SK-N-SH (cell line): Measurements from ENCODE around the gene TPCN2. TPM values are rescaled to one million over a fixed set of nuclear protein-coding genes. Genes with fewer than 3 reads are reported as not detected.

Source experiments
- CTCF ChIA-PET: fragments of 300-600, 350-600 bp; formaldehyde crosslinking; extraction: SDS; loops from one replicate; lab custom pipeline; 2021; lab: Yijun Ruan, JAX
- POLR2A ChIA-PET: fragments of 350-600 bp; sonication (Branson Sonifier 250); formaldehyde crosslinking; extraction: SDS; loops from one replicate; lab custom pipeline; 2020; ENCODE audit warnings: antibody characterized with exemption, inconsistent platforms; lab: Yijun Ruan, JAX
- DNase-seq: peaks from one replicate; pipeline ENCODE4 v3.0.0; 2012
- H2AFZ ChIP-seq: fragments of 200-600 bp; sonication (generic); 2 replicates; pipeline ENCODE4 v1.8.1; 2016; ENCODE audit warnings: antibody characterized with exemption, mild to moderate bottlenecking, low read depth
- H3F3A ChIP-seq: fragments of 200-600 bp; sonication (generic); replicated peaks from 2 replicates; pipeline ENCODE3; 2016; ENCODE audit warnings: antibody characterized with exemption, mild to moderate bottlenecking; ENCODE audit not compliant: insufficient read depth
- H3K27ac ChIP-seq, 2 experiments: fragments of 200-500 bp in 1 of 2; fragments of 200-600 bp in 1 of 2; sonication (Bioruptor generic) in 1 of 2; sonication (generic), shearing (Covaris generic) in 1 of 2; 2 replicates each; pipeline versions ENCODE4 v1.5.1 to v1.6.1; 2014 to 2016; ENCODE audit warnings: low read depth in 2 of 2, inconsistent platforms in 1 of 2, low read length in 1 of 2, mild to moderate bottlenecking in 1 of 2, mixed read lengths in 1 of 2
- H3K27me3 ChIP-seq: fragments of 200-600 bp; sonication (generic), shearing (Covaris generic); 2 replicates; pipeline ENCODE4 v1.6.1; 2016; ENCODE audit warnings: mixed run types; ENCODE audit not compliant: insufficient read depth
- H3K36me3 ChIP-seq, 2 experiments: fragments of 200-500 bp in 1 of 2; fragments of 200-600 bp in 1 of 2; sonication (Bioruptor generic) in 1 of 2; sonication (generic) in 1 of 2; replicated peaks in 1 of 2; 2 replicates each; pipeline versions ENCODE3 to v1.5.1; 2014 to 2016; ENCODE audit warnings: low read length in 1 of 2, mild to moderate bottlenecking in 1 of 2; ENCODE audit not compliant: insufficient read depth in 2 of 2, control insufficient read depth in 1 of 2
- H3K4me1 ChIP-seq, 2 experiments: fragments of 200-500 bp in 1 of 2; fragments of 200-600 bp in 1 of 2; sonication (Bioruptor generic) in 1 of 2; sonication (generic), shearing (Covaris generic) in 1 of 2; 2 replicates each; pipeline versions ENCODE4 v1.5.1 to v1.6.1; 2014 to 2016; ENCODE audit warnings: low read depth in 1 of 2, low read length in 1 of 2, mixed run types in 1 of 2; ENCODE audit not compliant: insufficient read depth in 2 of 2, control insufficient read depth in 1 of 2
- H3K4me2 ChIP-seq: fragments of 200-600 bp; sonication (generic), shearing (Covaris generic); 2 replicates; pipeline ENCODE4 v1.6.1; 2017; ENCODE audit warnings: mixed run types
- H3K4me3 ChIP-seq, 2 experiments: fragments of 200-500 bp in 1 of 2; fragments of 200-600 bp in 1 of 2; sonication (Bioruptor generic) in 1 of 2; sonication (generic), shearing (Covaris generic) in 1 of 2; 2 replicates each; pipeline versions ENCODE4 v1.5.1 to v1.8.1; 2014 to 2016; ENCODE audit warnings: low read depth in 2 of 2, inconsistent platforms in 1 of 2, low read length in 1 of 2, mild to moderate bottlenecking in 1 of 2, mixed read lengths in 1 of 2, moderate library complexity in 1 of 2
- H3K79me2 ChIP-seq: fragments of 200-600 bp; sonication (generic); 2 replicates; pipeline ENCODE4 v1.8.1; 2017; ENCODE audit warnings: mild to moderate bottlenecking; ENCODE audit not compliant: insufficient read depth
- H3K9ac ChIP-seq: fragments of 200-600 bp; sonication (generic); 2 replicates; pipeline ENCODE4 v1.6.1; 2017; ENCODE audit warnings: mixed run types
- H3K9me2 ChIP-seq: fragments of 200-600 bp; sonication (generic); 2 replicates; pipeline ENCODE4 v1.6.1; 2017; ENCODE audit warnings: mixed run types
- H3K9me3 ChIP-seq: fragments of 200-600 bp; sonication (generic); 2 replicates; pipeline ENCODE4 v1.6.1; 2017; ENCODE audit warnings: mixed run types, mild to moderate bottlenecking, moderate library complexity
- H4K20me1 ChIP-seq: fragments of 200-600 bp; sonication (generic); 2 replicates; pipeline ENCODE4 v1.6.1; 2017; ENCODE audit warnings: mild to moderate bottlenecking, mixed run types; ENCODE audit not compliant: insufficient read depth
- CHD2 ChIP-seq: fragments of 150-350 bp; IDR thresholded peaks from 2 replicates; pipeline ENCODE4 v1.6.1; 2018; ENCODE audit warnings: low read length; ENCODE audit not compliant: partially characterized antibody
- CTCF ChIP-seq: fragments of 200-600 bp; sonication (generic); IDR thresholded peaks from 2 replicates; pipeline ENCODE4 v1.6.1; 2017; ENCODE audit warnings: antibody characterized with exemption, mild to moderate bottlenecking, moderate library complexity
- ELF1 ChIP-seq: IDR thresholded peaks from 2 replicates; pipeline ENCODE4 v1.4.0; 2012
- EZH2phosphoT487 ChIP-seq: fragments of 200-600 bp; sonication (generic); IDR thresholded peaks from 2 replicates; pipeline ENCODE4 v1.6.1; 2017; ENCODE audit warnings: low read depth, mixed run types, mild to moderate bottlenecking, antibody characterized with exemption, moderate library complexity, borderline replicate concordance
- FOXJ3 ChIP-seq: sonication (generic); formaldehyde crosslinking; IDR thresholded peaks from 2 replicates; pipeline ENCODE4 v1.5.1; 2020; ENCODE audit warnings: mild to moderate bottlenecking, missing genetic modification reagents
- GABPA ChIP-seq: IDR thresholded peaks from 2 replicates; pipeline ENCODE4 v1.4.0; 2012; ENCODE audit warnings: low read depth, mild to moderate bottlenecking
- JUND ChIP-seq: IDR thresholded peaks from 2 replicates; pipeline ENCODE4 v1.4.0; 2012
- MEF2A ChIP-seq: IDR thresholded peaks from 2 replicates; pipeline ENCODE4 v1.4.0; 2012; ENCODE audit warnings: low read depth, borderline replicate concordance
- MXI1 ChIP-seq: IDR thresholded peaks from 2 replicates; pipeline ENCODE4 v1.6.1; 2012; ENCODE audit warnings: mild to moderate bottlenecking, low read depth, low read length, improper control_type of control experiment
- RAD21 ChIP-seq: IDR thresholded peaks from 2 replicates; pipeline ENCODE4 v1.6.1; 2012; ENCODE audit warnings: mild to moderate bottlenecking, low read length
- SMC3 ChIP-seq: IDR thresholded peaks from 2 replicates; pipeline ENCODE4 v1.6.1; 2012; ENCODE audit warnings: low read depth, low read length, improper control_type of control experiment
- TCF12 ChIP-seq: IDR thresholded peaks from 2 replicates; pipeline ENCODE4 v1.4.0; 2012
- TEAD4 ChIP-seq: IDR thresholded peaks from 2 replicates; pipeline ENCODE4 v1.4.0; 2012; ENCODE audit warnings: mild to moderate bottlenecking, borderline replicate concordance; ENCODE audit not compliant: insufficient read depth
- USF1 ChIP-seq: IDR thresholded peaks from 2 replicates; pipeline ENCODE4 v1.4.0; 2012; ENCODE audit warnings: low read depth, borderline replicate concordance
- YY1 ChIP-seq: IDR thresholded peaks from 2 replicates; pipeline ENCODE4 v1.4.0; 2012; ENCODE audit warnings: low read depth, mild to moderate bottlenecking
- ZBTB33 ChIP-seq: IDR thresholded peaks from 2 replicates; pipeline ENCODE4 v1.4.0; 2012; ENCODE audit warnings: low read depth, borderline replicate concordance
- WGBS: methylation state at CpG from one replicate; pipeline ENCODE4 v1.1.6; 2017; ENCODE audit warnings: low lambda C conversion rate; 5-methylcytosine and 5-hydroxymethylcytosine counted together
- polyA plus RNA-seq, 3 experiments: library from polyadenylated mRNA; depleted of rRNA; stranded (reverse); fragments of >200 nt; gene quantifications; 2 replicates each; pipeline ENCODE4 v1.2.3, GENCODE V29; 2012

Gene TPCN2
- polyA plus RNA-seq, 1 of the 3 experiments (the other 2 are of a cell fraction), result 8.7 TPM

GRCh38 chr11:69171476-69172240 is 122.9 kb downstream of the TPCN2 start:
- CTCF ChIA-PET, result interaction anchor here (0.6 to 0.9 kb wide), 3 partner anchors 14 to 101 kb away, joined by 3 to 4 read pairs (median 4); no protein-coding TSS in a partner anchor

More at GRCh38 chr11:69171476-69172240, 122.9 kb downstream of the TPCN2 start:
- no peaks in the 10 kb centered on the region for H3K27me3 ChIP-seq
- no peaks in the 10 kb centered on the region for H3K9me2 ChIP-seq
- no peak overlapping the region for H3K4me2 ChIP-seq
- H3K36me3 ChIP-seq, result no peaks in the 10 kb centered on the region
- no peak overlapping the region for H3K27ac ChIP-seq
- H3K79me2 ChIP-seq, result no peaks in the 10 kb centered on the region
- DNase-seq, result no peak
- no peaks in the 10 kb centered on the region for H3K9me3 ChIP-seq
- no peaks in the 10 kb centered on the region for H4K20me1 ChIP-seq
- H3K4me3 ChIP-seq, result no peak overlapping the region
- H3K4me1 ChIP-seq, result peaks cover 5% of the 10 kb centered on the region in 2 experiments; a peak in 3 of 4 replicates
- TF ChIP-seq ELF1, result no peak
- TF ChIP-seq USF1, result no peak
- no peak for TF ChIP-seq GABPA
- TF ChIP-seq EZH2phosphoT487, result no peak
- TF ChIP-seq RAD21, result no peak
- no peak for TF ChIP-seq ZBTB33
- TF ChIP-seq TEAD4, result no peak
- no peak for TF ChIP-seq FOXJ3 (CRISPR knock-in tag)
- TF ChIP-seq CHD2, result no peak
- TF ChIP-seq CTCF, result no peak
- TF ChIP-seq YY1, result no peak
- no peak for TF ChIP-seq MEF2A
- no peak for TF ChIP-seq JUND
- TF ChIP-seq TCF12, result no peak
- TF ChIP-seq SMC3, result no peak
- TF ChIP-seq MXI1, result no peak
- 70% methylated on average over 6 of the region's 6 CpGs for WGBS
- no peaks in the 10 kb centered on the region for H3F3A ChIP-seq
- POLR2A ChIA-PET, result no interaction called here
- no peak overlapping the region for H2AFZ ChIP-seq
- H3K9ac ChIP-seq, result no peak overlapping the region
